Stimulated activated CD8-positive, alpha-beta memory T cell treated with anti-CD3 and anti-CD28 coated beads, Interleukin-4, amount 100 ng/mL, for 4 hours (primary cell): Measurements from ENCODE around the gene CDKN1B.
A peak's percentile ranks its signal among the peaks of the same experiment; 100 is the strongest.

Experiments used
- DNase-seq, 2 donors: peaks; one replicate each; pipeline ENCODE4 v3.0.0-alpha.2; 2020; ENCODE audit warnings: low read depth in 2 of 2, low spot score in 1 of 2

The CDKN1B gene

GRCh38 chr12:12716793-12717585 is at the start of gene CDKN1B:
CDKN1B (plus strand) TSS chr12:12717368; CDS start chr12:12717840, 472 bp downstream.
- peak; percentile 57 to 67 for DNase-seq

- DNase-seq = no peak
Measured at GRCh38 chr12:12668005-12668404, 49.2 kb upstream of the CDKN1B start.

GRCh38 chr12:12669020-12669419 is 48.1 kb upstream of the CDKN1B start:
- DNase-seq = no peak

- no peak for DNase-seq
Measured at GRCh38 chr12:12671850-12672660, 45.1 kb upstream of the CDKN1B start.

GRCh38 chr12:12673296-12673695 is 43.9 kb upstream of the CDKN1B start:
- DNase-seq = no peak

- DNase-seq = no peak
Measured at GRCh38 chr12:12676605-12677004, 40.6 kb upstream of the CDKN1B start.

- no peak for DNase-seq
Measured at GRCh38 chr12:12681061-12681765, 36.0 kb upstream of the CDKN1B start.

- no peak for DNase-seq
Measured at GRCh38 chr12:12682284-12682683, 34.9 kb upstream of the CDKN1B start.

GRCh38 chr12:12683136-12683697 is 34.0 kb upstream of the CDKN1B start:
- no peak for DNase-seq

- no peak for DNase-seq
Measured at GRCh38 chr12:12683725-12684124, 33.4 kb upstream of the CDKN1B start.

GRCh38 chr12:12684375-12685106 is 32.6 kb upstream of the CDKN1B start:
- no peak for DNase-seq

- DNase-seq = no peak
Measured at GRCh38 chr12:12685305-12685704, 31.9 kb upstream of the CDKN1B start.

GRCh38 chr12:12686472-12686871 is 30.7 kb upstream of the CDKN1B start:
- no peak for DNase-seq

- no peak for DNase-seq
Measured at GRCh38 chr12:12686925-12687324, 30.2 kb upstream of the CDKN1B start.

GRCh38 chr12:12689647-12690300 is 27.4 kb upstream of the CDKN1B start:
- DNase-seq = no peak

GRCh38 chr12:12691549-12691948 is 25.6 kb upstream of the CDKN1B start:
- DNase-seq = no peak

- DNase-seq = no peak
Measured at GRCh38 chr12:12693111-12693671, 24.0 kb upstream of the CDKN1B start.

- DNase-seq = peak; percentile 78 to 83
Measured at GRCh38 chr12:12696562-12697383, 20.4 kb upstream of the CDKN1B start.

GRCh38 chr12:12699345-12699744 is 17.8 kb upstream of the CDKN1B start:
- DNase-seq = no peak
